ENCODE measurements around the gene SACS.

SACS gene

DNA sequence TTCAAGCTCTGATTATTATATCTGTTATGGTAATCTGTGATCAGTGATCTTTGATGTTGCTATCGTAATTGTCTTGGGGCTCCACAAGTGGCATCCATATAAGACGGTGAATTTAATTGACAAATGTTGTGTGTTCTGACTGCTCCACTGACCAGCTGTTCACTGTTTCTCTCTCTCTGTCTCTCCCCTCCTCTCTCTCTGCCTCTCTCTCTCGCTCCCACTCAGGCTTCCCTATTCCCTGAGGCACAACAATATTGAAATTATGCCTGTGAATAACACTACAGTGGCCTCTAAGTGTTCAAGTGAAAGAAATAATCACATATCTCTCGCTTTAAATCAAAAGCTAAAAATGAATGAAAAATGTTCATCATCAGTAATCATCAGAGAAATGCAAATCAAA lies 4.4 kb upstream of the SACS start:
- WGBS, 2 donors (ENCODE audit: extremely low coverage in 2 of 2, insufficient read length in 2 of 2, insufficient replicate concordance in 1 of 2): no CpG with 5 or more reads among the region's 4 CpGs
- H3K79me1 ChIP-seq (ENCODE audit: low read depth, low read length): peaks cover 3% of the 10 kb centered on the region
- no peak overlapping the region for H4K91ac ChIP-seq (ENCODE audit: low read depth, low read length, poor library complexity)
- H3K23ac ChIP-seq (ENCODE audit: low read depth, low read length, poor library complexity): no peak overlapping the region
- H3K4ac ChIP-seq (ENCODE audit: low read length): no peak overlapping the region
- H3K4me3 ChIP-seq (ENCODE audit: low read length in 2 of 2): no peak overlapping the region
- no peak overlapping the region for H2BK15ac ChIP-seq (ENCODE audit: low read length)
- H3K36me3 ChIP-seq (replicated peaks in 1 of 2; ENCODE audit: control insufficient read depth in 2 of 2, insufficient read depth in 2 of 2, low read length in 2 of 2): no peaks in the 10 kb centered on the region
- no peak overlapping the region for H2AK5ac ChIP-seq (ENCODE audit: low read depth, low read length)
- no peak overlapping the region for H4K8ac ChIP-seq (ENCODE audit: low read depth, low read length)
- DNase-seq (ENCODE audit: low spot score): no peak
- no peak overlapping the region for H3K4me2 ChIP-seq (ENCODE audit: insufficient read depth, low read length, poor library complexity, severe bottlenecking)
- no peaks in the 10 kb centered on the region for H3K27me3 ChIP-seq (ENCODE audit: control insufficient read depth in 3 of 3, insufficient read depth in 3 of 3, low read depth in 1 of 3, low read length in 3 of 3)
- no peak overlapping the region for H3K9ac ChIP-seq (ENCODE audit: low read depth, low read length, poor library complexity)
- no peak overlapping the region for H3K27ac ChIP-seq (replicated peaks; ENCODE audit: low read length)
- no peak overlapping the region for H3K18ac ChIP-seq (ENCODE audit: low read length)
- H2BK12ac ChIP-seq (ENCODE audit: low read length): no peak overlapping the region
- H3K14ac ChIP-seq (ENCODE audit: low read length): no peak overlapping the region
- H3K9me3 ChIP-seq (replicated peaks in 1 of 2; ENCODE audit: control insufficient read depth in 2 of 2, insufficient read depth in 1 of 2, low read depth in 1 of 2, low read length in 2 of 2): no peaks in the 10 kb centered on the region
- H2BK5ac ChIP-seq (ENCODE audit: low read length): no peak overlapping the region
- H2AFZ ChIP-seq (ENCODE audit: low read length): no peak overlapping the region
- no peak overlapping the region for H2BK120ac ChIP-seq (ENCODE audit: low read depth, low read length)
- peaks cover 5 to 11% of the 10 kb centered on the region in 2 donors for H3K4me1 ChIP-seq (ENCODE audit: control insufficient read depth in 2 of 2, insufficient read depth in 1 of 2, low read depth in 1 of 2, low read length in 2 of 2)

- Histone ChIP-seq H3K4ac (ENCODE audit: low read length) (no peak overlapping the region), H3K4me3 (ENCODE audit: low read length in 2 of 2) (no peak overlapping the region), H2BK5ac (ENCODE audit: low read length) (no peak overlapping the region), H2BK12ac (ENCODE audit: low read length) (no peak overlapping the region), H3K9me3 (replicated peaks in 1 of 2; ENCODE audit: control insufficient read depth in 2 of 2, insufficient read depth in 1 of 2, low read depth in 1 of 2, low read length in 2 of 2) (no peaks in the 10 kb centered on the region), H3K9ac (ENCODE audit: low read depth, low read length, poor library complexity) (no peak overlapping the region), H2BK15ac (ENCODE audit: low read length) (no peak overlapping the region), H3K18ac (ENCODE audit: low read length) (no peak overlapping the region), H2AFZ (ENCODE audit: low read length) (no peak overlapping the region), H3K14ac (ENCODE audit: low read length) (no peak overlapping the region), H3K4me1 (ENCODE audit: control insufficient read depth in 2 of 2, insufficient read depth in 1 of 2, low read depth in 1 of 2, low read length in 2 of 2) (peaks cover 8 to 19% of the 10 kb centered on the region in 2 donors), H4K8ac (ENCODE audit: low read depth, low read length) (no peak overlapping the region), H3K79me1 (ENCODE audit: low read depth, low read length) (peaks cover 3% of the 10 kb centered on the region), H3K27ac (replicated peaks; ENCODE audit: low read length) (no peak overlapping the region), H3K36me3 (replicated peaks in 1 of 2; ENCODE audit: control insufficient read depth in 2 of 2, insufficient read depth in 2 of 2, low read length in 2 of 2) (peaks cover 0 to 2% of the 10 kb centered on the region in 2 donors), H2BK120ac (ENCODE audit: low read depth, low read length) (no peak overlapping the region), H2AK5ac (ENCODE audit: low read depth, low read length) (no peak overlapping the region), H3K27me3 (ENCODE audit: control insufficient read depth in 3 of 3, insufficient read depth in 3 of 3, low read depth in 1 of 3, low read length in 3 of 3) (no peaks in the 10 kb centered on the region), H3K23ac (ENCODE audit: low read depth, low read length, poor library complexity) (no peak overlapping the region), H4K91ac (ENCODE audit: low read depth, low read length, poor library complexity) (no peak overlapping the region), H3K4me2 (ENCODE audit: insufficient read depth, low read length, poor library complexity, severe bottlenecking) (no peak overlapping the region)
- DNase-seq (ENCODE audit: low spot score): no peak
- no CpG with 5 or more reads among the region's 5 CpGs for WGBS, 2 donors (ENCODE audit: extremely low coverage in 2 of 2, insufficient read length in 2 of 2, insufficient replicate concordance in 1 of 2)
Measured at GRCh38 chr13:23436680-23437079, 3.2 kb upstream of the SACS start.

DNA sequence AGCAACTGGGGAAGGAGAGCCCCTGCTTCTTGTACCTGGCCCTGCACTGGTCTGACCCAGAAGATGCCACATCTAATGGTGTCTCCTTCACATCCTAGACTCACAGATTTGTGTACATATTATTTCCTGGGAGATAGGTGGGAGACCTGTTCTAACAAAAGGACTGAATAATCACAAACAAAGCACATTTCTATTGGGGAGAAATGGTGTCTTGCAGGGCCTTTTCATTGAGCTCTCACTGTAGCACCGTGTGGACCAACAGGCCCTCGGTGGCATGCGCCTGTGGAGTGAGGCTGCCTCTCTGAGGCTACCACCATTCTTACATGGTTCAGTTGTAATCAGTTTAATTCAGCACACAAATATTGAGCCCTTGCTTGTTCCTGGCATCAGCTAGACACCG lies 989 bp upstream of the SACS start:
- Histone ChIP-seq H4K91ac (ENCODE audit: low read depth, low read length, poor library complexity) (no peak overlapping the region), H3K9ac (ENCODE audit: low read depth, low read length, poor library complexity) (no peak overlapping the region), H3K27ac (replicated peaks; ENCODE audit: low read length) (no peak overlapping the region), H2AK5ac (ENCODE audit: low read depth, low read length) (no peak overlapping the region), H3K4me2 (ENCODE audit: insufficient read depth, low read length, poor library complexity, severe bottlenecking) (no peak overlapping the region), H3K4ac (ENCODE audit: low read length) (no peak overlapping the region), H3K14ac (ENCODE audit: low read length) (no peak overlapping the region), H3K4me3 (ENCODE audit: low read length in 2 of 2) (no peak overlapping the region), H3K27me3 (ENCODE audit: control insufficient read depth in 3 of 3, insufficient read depth in 3 of 3, low read depth in 1 of 3, low read length in 3 of 3) (no peaks in the 10 kb centered on the region), H2BK15ac (ENCODE audit: low read length) (peak overlapping the region; percentile 21), H2BK12ac (ENCODE audit: low read length) (no peak overlapping the region), H3K4me1 (ENCODE audit: control insufficient read depth in 2 of 2, insufficient read depth in 1 of 2, low read depth in 1 of 2, low read length in 2 of 2) (peaks cover 12 to 22% of the 10 kb centered on the region in 2 donors), H3K23ac (ENCODE audit: low read depth, low read length, poor library complexity) (no peak overlapping the region), H2AFZ (ENCODE audit: low read length) (peak overlapping the region; percentile 68), H2BK5ac (ENCODE audit: low read length) (no peak overlapping the region), H3K18ac (ENCODE audit: low read length) (no peak overlapping the region), H4K8ac (ENCODE audit: low read depth, low read length) (no peak overlapping the region), H3K9me3 (replicated peaks in 1 of 2; ENCODE audit: control insufficient read depth in 2 of 2, insufficient read depth in 1 of 2, low read depth in 1 of 2, low read length in 2 of 2) (peaks cover 0 to 4% of the 10 kb centered on the region in 2 donors), H3K79me1 (ENCODE audit: low read depth, low read length) (peaks cover 3% of the 10 kb centered on the region), H2BK120ac (ENCODE audit: low read depth, low read length) (no peak overlapping the region), H3K36me3 (replicated peaks in 1 of 2; ENCODE audit: control insufficient read depth in 2 of 2, insufficient read depth in 2 of 2, low read length in 2 of 2) (peaks cover 0 to 16% of the 10 kb centered on the region in 2 donors)
- WGBS, 2 donors (ENCODE audit: extremely low coverage in 2 of 2, insufficient read length in 2 of 2, insufficient replicate concordance in 1 of 2): no CpG with 5 or more reads among the region's 4 CpGs
- DNase-seq (ENCODE audit: low spot score): no peak

- Histone ChIP-seq H4K91ac (ENCODE audit: low read depth, low read length, poor library complexity) (no peak overlapping the region), H2BK120ac (ENCODE audit: low read depth, low read length) (no peak overlapping the region), H2AFZ (ENCODE audit: low read length) (peak overlapping the region; percentile 25), H3K4me1 (ENCODE audit: control insufficient read depth in 2 of 2, insufficient read depth in 1 of 2, low read depth in 1 of 2, low read length in 2 of 2) (peaks cover 17 to 29% of the 10 kb centered on the region in 2 donors), H3K4me3 (ENCODE audit: low read length in 2 of 2) (peak overlapping the region in 1 of 2 donors; percentile 83), H3K9me3 (replicated peaks in 1 of 2; ENCODE audit: control insufficient read depth in 2 of 2, insufficient read depth in 1 of 2, low read depth in 1 of 2, low read length in 2 of 2) (peaks cover 0 to 4% of the 10 kb centered on the region in 2 donors), H3K36me3 (replicated peaks in 1 of 2; ENCODE audit: control insufficient read depth in 2 of 2, insufficient read depth in 2 of 2, low read length in 2 of 2) (peaks cover 0 to 16% of the 10 kb centered on the region in 2 donors), H3K23ac (ENCODE audit: low read depth, low read length, poor library complexity) (no peak overlapping the region), H3K14ac (ENCODE audit: low read length) (no peak overlapping the region), H3K27ac (replicated peaks; ENCODE audit: low read length) (no peak overlapping the region), H3K4ac (ENCODE audit: low read length) (no peak overlapping the region), H3K79me1 (ENCODE audit: low read depth, low read length) (peaks cover 3% of the 10 kb centered on the region), H2AK5ac (ENCODE audit: low read depth, low read length) (no peak overlapping the region), H4K8ac (ENCODE audit: low read depth, low read length) (no peak overlapping the region), H2BK15ac (ENCODE audit: low read length) (no peak overlapping the region), H3K9ac (ENCODE audit: low read depth, low read length, poor library complexity) (no peak overlapping the region), H3K4me2 (ENCODE audit: insufficient read depth, low read length, poor library complexity, severe bottlenecking) (peak overlapping the region; percentile 48), H2BK12ac (ENCODE audit: low read length) (no peak overlapping the region), H3K27me3 (ENCODE audit: control insufficient read depth in 3 of 3, insufficient read depth in 3 of 3, low read depth in 1 of 3, low read length in 3 of 3) (no peaks in the 10 kb centered on the region), H3K18ac (ENCODE audit: low read length) (no peak overlapping the region), H2BK5ac (ENCODE audit: low read length) (no peak overlapping the region)
- no peak for DNase-seq (ENCODE audit: low spot score)
- WGBS, 2 donors (ENCODE audit: extremely low coverage in 2 of 2, insufficient read length in 2 of 2, insufficient replicate concordance in 1 of 2): no CpG with 5 or more reads among the region's 6 CpGs
Measured at GRCh38 chr13:23432626-23433025, 876 bp downstream of the SACS start.

Measured in neuronal stem cell (in vitro differentiated cells).